K562 (cell line): ENCODE results near the gene FOXA3. TPM values are rescaled to one million over a fixed set of nuclear protein-coding genes. Genes with fewer than 3 reads are reported as not detected.

Source experiments
- ARID1B ChIP-seq: fragments of 450-650 bp; IDR thresholded peaks from 2 replicates; pipeline ENCODE4 v1.6.1; 2016; ENCODE audit warnings: antibody characterized with exemption, mild to moderate bottlenecking, inconsistent platforms
- ATF7 ChIP-seq: fragments of 450-650 bp; IDR thresholded peaks from 2 replicates; pipeline ENCODE4 v1.7.1; 2014; ENCODE audit warnings: mild to moderate bottlenecking, moderate library complexity
- CBX1 ChIP-seq: sonication (generic); IDR thresholded peaks from 2 replicates; pipeline ENCODE4 v1.6.1; 2016; ENCODE audit warnings: antibody characterized with exemption, low read depth, mild to moderate bottlenecking
- DIDO1 ChIP-seq: fragments of 450-650 bp; IDR thresholded peaks from 2 replicates; pipeline ENCODE4 v1.6.1; 2016; ENCODE audit warnings: low read depth, missing biosample characterization, missing genetic modification characterization
- EP300 ChIP-seq: IDR thresholded peaks from 2 replicates; pipeline ENCODE4 v1.6.1; 2012; ENCODE audit warnings: low read length, improper control_type of control experiment
- EZH2 ChIP-seq: IDR thresholded peaks from 2 replicates; pipeline ENCODE4 v1.6.1; 2012; ENCODE audit warnings: low read depth, mild to moderate bottlenecking, inconsistent platforms, low read length, borderline replicate concordance
- HOXB6 ChIP-seq: fragments of 250-450 bp; sonication (Bioruptor Pico); IDR thresholded peaks from 2 replicates; pipeline ENCODE4 v1.5.1; 2022; ENCODE audit warnings: mild to moderate bottlenecking, borderline replicate concordance
- NR1H2 ChIP-seq: sonication (generic); formaldehyde crosslinking; IDR thresholded peaks from 2 replicates; pipeline ENCODE4 v1.4.0; 2020; ENCODE audit warnings: mild to moderate bottlenecking, missing genetic modification reagents
- PML ChIP-seq: IDR thresholded peaks from 2 replicates; pipeline ENCODE4 v1.6.1; 2012; ENCODE audit warnings: low read length, inconsistent platforms
- RCOR1 ChIP-seq, 2 experiments: IDR thresholded peaks; 2 replicates each; pipeline ENCODE4 v1.6.1; 2012; ENCODE audit warnings: low read depth in 2 of 2, low read length in 2 of 2, borderline replicate concordance in 1 of 2, improper control_type of control experiment in 1 of 2
- SMARCC2 ChIP-seq: fragments of 450-650 bp; IDR thresholded peaks from 2 replicates; pipeline ENCODE4 v1.6.1; 2017; ENCODE audit warnings: antibody characterized with exemption, moderate library complexity, mild to moderate bottlenecking, low read depth
- SMARCE1 ChIP-seq: fragments of 450-650 bp; IDR thresholded peaks from 2 replicates; pipeline ENCODE4 v1.7.1; 2016; ENCODE audit warnings: mild to moderate bottlenecking
- SP1 ChIP-seq: sonication (generic); formaldehyde crosslinking; IDR thresholded peaks from 2 replicates; pipeline ENCODE4 v1.8.1; 2022; ENCODE audit warnings: mild to moderate bottlenecking, missing genetic modification reagents
- TAL1 ChIP-seq: fragments of 450-650 bp; IDR thresholded peaks from 2 replicates; pipeline ENCODE4 v1.6.1; 2016; ENCODE audit warnings: mild to moderate bottlenecking
- TRIM24 ChIP-seq, 2 experiments: fragments of 450-650 bp; IDR thresholded peaks; 2 replicates each; pipeline ENCODE4 v1.6.1; 2016
- XRCC3 ChIP-seq: fragments of 450-650 bp; IDR thresholded peaks from 2 replicates; pipeline ENCODE4 v1.6.1; 2017; ENCODE audit warnings: mild to moderate bottlenecking, moderate library complexity
- ZKSCAN8 ChIP-seq: fragments of 200-800 bp; sonication (Bioruptor generic); IDR thresholded peaks from 2 replicates; pipeline ENCODE4 v1.6.1; 2016; ENCODE audit warnings: missing genetic modification characterization, missing compliant biosample characterization
- ZNF121 ChIP-seq: sonication (generic); formaldehyde crosslinking; conservative IDR thresholded peaks from 2 replicates; pipeline ENCODE4 v1.8.0; 2022; ENCODE audit warnings: missing genetic modification reagents
- polyA plus RNA-seq, 8 experiments: library from polyadenylated mRNA; depleted of rRNA in 4 of 8; stranded (reverse) in 5 of 8; unstranded in 3 of 8; fragments of >200 nt; fragmentation: Nextera tagmentation in 2 of 8; fragmentation: Illumina TruSeq in 1 of 8; extraction: Ambion mirVana in 2 of 8; extraction: Trizol in 1 of 8; gene quantifications; 2 replicates each; pipeline versions ENCODE4 v1.2.1 to v1.2.3, GENCODE V29; 2011 to 2014; ENCODE audit warnings: inconsistent platforms in 1 of 8, missing spikeins in 1 of 8
- total RNA-seq, 7 experiments: library from RNA; depleted of rRNA in 6 of 7; stranded (reverse); fragments of >200 nt in 6 of 7; fragmentation: Illumina TruSeq in 2 of 7; extraction: Trizol in 2 of 7; gene quantifications; 2 replicates each; pipeline versions ENCODE4 v1.2.1 to v1.2.3, GENCODE V29; 2011 to 2021; ENCODE audit warnings: low replicate concordance in 1 of 7
- TF ChIP-seq, protein P1 (sequence below): sonication (generic); formaldehyde crosslinking; IDR thresholded peaks from 2 replicates; pipeline ENCODE4 v1.8.0; 2022; ENCODE audit warnings: missing genetic modification reagents, mild to moderate bottlenecking, moderate library complexity, borderline replicate concordance
- TF ChIP-seq, protein P2 (sequence below), 2 experiments: IDR thresholded peaks in 1 of 2; conservative IDR thresholded peaks in 1 of 2; 2 replicates each; pipeline ENCODE4 v1.6.1; 2016; ENCODE audit warnings: low read depth in 2 of 2, mild to moderate bottlenecking in 1 of 2, missing compliant biosample characterization in 1 of 2, missing genetic modification characterization in 1 of 2, moderate library complexity in 1 of 2
- TF ChIP-seq, protein P3 (sequence below): fragments of 450-650 bp; IDR thresholded peaks from 2 replicates; pipeline ENCODE4 v1.6.1; 2017; ENCODE audit warnings: antibody characterized with exemption
- TF ChIP-seq, protein P4 (sequence below): fragments of 250-450 bp; sonication (Bioruptor Pico); IDR thresholded peaks from 2 replicates; pipeline ENCODE4 v1.5.0; 2020; ENCODE audit warnings: mild to moderate bottlenecking, borderline replicate concordance

FOXA3 gene
- total and polyA plus RNA-seq, 9 of the 15 experiments (the other 6 are each of a cell fraction or from before 2014, with no cell fraction given), result 1.3 to 15.5 (median 4.7) TPM

DNA sequence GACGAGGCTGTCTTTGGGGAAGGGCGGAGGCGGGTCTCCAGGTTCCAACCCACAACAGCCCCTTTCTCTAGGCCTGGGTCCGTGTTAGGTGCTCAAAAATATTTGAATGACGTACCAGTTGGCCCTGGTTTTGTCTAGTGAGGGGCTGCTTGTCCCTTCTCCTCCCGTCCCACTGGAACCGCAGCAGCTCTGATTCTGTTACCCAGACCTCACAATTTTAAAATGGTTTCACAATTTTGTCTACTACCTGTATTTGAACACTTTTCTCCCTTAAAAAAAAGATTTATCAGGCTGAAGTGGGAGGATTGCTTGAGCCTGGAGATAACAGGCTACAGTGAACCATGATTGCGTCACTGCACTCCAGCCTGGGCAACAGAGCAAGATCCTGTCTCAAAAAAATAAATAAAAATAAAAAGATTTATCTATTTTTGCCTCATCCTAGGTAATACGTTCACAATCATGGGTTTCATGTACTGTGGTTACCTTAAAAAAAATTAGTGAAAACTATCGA lies 23.1 kb downstream of the FOXA3 start (continued):
- TF ChIP-seq SP1 (CRISPR knock-in tag) (peak; percentile 37; the same call in 1 of the 2 replicates), ATF7 (peak; percentile 90), SMARCC2 (peak; percentile 61; the same call in 1 of the 2 replicates), TRIM24 (IDR thresholded peaks at IDR 0.05) (peak; percentile 65 to 82), TAL1 (peak; percentile 52; the same call in 1 of the 2 replicates), HOXB6 (CRISPR knock-in tag) (0 out of 2 replicates have a peak, but pooled peaks have one; percentile 1), NR1H2 (CRISPR knock-in tag) (no peak), RCOR1 (IDR thresholded peaks at IDR 0.05; ENCODE audit: borderline replicate concordance in 1 of 2, low read depth in 2 of 2, low read length in 2 of 2) (peak; percentile 63 to 76; a peak in 2 of 4 replicates), ZNF121 (CRISPR knock-in tag) (peak; percentile 99), PML (no peak), ARID1B (peak; percentile 75), CBX1 (0 out of 2 replicates have a peak, but pooled peaks have one; percentile 36), SMARCE1 (peak; percentile 37; the same call in 1 of the 2 replicates), EP300 (peak; percentile 54; the same call in 1 of the 2 replicates), EZH2 (no peak), ZKSCAN8 (CRISPR knock-in tag) (no peak), DIDO1 (no peak), XRCC3 (no peak)
- TF ChIP-seq, protein P1, sequence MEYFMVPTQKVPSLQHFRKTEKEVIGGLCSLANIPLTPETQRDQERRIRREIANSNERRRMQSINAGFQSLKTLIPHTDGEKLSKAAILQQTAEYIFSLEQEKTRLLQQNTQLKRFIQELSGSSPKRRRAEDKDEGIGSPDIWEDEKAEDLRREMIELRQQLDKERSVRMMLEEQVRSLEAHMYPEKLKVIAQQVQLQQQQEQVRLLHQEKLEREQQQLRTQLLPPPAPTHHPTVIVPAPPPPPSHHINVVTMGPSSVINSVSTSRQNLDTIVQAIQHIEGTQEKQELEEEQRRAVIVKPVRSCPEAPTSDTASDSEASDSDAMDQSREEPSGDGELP (CRISPR knock-in tag), result no peak
- TF ChIP-seq, protein P2, sequence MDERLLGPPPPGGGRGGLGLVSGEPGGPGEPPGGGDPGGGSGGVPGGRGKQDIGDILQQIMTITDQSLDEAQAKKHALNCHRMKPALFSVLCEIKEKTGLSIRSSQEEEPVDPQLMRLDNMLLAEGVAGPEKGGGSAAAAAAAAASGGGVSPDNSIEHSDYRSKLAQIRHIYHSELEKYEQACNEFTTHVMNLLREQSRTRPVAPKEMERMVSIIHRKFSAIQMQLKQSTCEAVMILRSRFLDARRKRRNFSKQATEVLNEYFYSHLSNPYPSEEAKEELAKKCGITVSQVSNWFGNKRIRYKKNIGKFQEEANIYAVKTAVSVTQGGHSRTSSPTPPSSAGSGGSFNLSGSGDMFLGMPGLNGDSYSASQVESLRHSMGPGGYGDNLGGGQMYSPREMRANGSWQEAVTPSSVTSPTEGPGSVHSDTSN (CRISPR knock-in tag; IDR thresholded peaks at IDR 0.05; ENCODE audit: low read depth), result no peak
- TF ChIP-seq, protein P2 (tag; conservative IDR thresholded peaks at IDR 0.05; ENCODE audit: low read depth), result 0 out of 2 replicates have a peak, but pooled peaks have one; percentile 5
- TF ChIP-seq, protein P3, sequence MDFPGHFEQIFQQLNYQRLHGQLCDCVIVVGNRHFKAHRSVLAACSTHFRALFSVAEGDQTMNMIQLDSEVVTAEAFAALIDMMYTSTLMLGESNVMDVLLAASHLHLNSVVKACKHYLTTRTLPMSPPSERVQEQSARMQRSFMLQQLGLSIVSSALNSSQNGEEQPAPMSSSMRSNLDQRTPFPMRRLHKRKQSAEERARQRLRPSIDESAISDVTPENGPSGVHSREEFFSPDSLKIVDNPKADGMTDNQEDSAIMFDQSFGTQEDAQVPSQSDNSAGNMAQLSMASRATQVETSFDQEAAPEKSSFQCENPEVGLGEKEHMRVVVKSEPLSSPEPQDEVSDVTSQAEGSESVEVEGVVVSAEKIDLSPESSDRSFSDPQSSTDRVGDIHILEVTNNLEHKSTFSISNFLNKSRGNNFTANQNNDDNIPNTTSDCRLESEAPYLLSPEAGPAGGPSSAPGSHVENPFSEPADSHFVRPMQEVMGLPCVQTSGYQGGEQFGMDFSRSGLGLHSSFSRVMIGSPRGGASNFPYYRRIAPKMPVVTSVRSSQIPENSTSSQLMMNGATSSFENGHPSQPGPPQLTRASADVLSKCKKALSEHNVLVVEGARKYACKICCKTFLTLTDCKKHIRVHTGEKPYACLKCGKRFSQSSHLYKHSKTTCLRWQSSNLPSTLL, result no peak
- TF ChIP-seq, protein P4, sequence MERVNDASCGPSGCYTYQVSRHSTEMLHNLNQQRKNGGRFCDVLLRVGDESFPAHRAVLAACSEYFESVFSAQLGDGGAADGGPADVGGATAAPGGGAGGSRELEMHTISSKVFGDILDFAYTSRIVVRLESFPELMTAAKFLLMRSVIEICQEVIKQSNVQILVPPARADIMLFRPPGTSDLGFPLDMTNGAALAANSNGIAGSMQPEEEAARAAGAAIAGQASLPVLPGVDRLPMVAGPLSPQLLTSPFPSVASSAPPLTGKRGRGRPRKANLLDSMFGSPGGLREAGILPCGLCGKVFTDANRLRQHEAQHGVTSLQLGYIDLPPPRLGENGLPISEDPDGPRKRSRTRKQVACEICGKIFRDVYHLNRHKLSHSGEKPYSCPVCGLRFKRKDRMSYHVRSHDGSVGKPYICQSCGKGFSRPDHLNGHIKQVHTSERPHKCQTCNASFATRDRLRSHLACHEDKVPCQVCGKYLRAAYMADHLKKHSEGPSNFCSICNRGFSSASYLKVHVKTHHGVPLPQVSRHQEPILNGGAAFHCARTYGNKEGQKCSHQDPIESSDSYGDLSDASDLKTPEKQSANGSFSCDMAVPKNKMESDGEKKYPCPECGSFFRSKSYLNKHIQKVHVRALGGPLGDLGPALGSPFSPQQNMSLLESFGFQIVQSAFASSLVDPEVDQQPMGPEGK (CRISPR knock-in tag), result no peak
